ENCODE measurements around the gene TMEM101. TPM values are rescaled to one million over a fixed set of nuclear protein-coding genes. Genes with fewer than 3 reads are reported as not detected.

TMEM101 gene
- total and polyA plus RNA-seq, 2 of the 13 experiments (the other 11 are each of a cell fraction or from before 2014, with no cell fraction given), result 72.0 to 100 TPM

- TF ChIP-seq TFDP2 (CRISPR knock-in tag; IDR thresholded peaks at IDR 0.05) (peak; percentile 86), ELF3 (CRISPR knock-in tag; IDR thresholded peaks at IDR 0.05) (no peak; the same call in 1 of the 2 replicates), ZBTB49 (CRISPR knock-in tag; IDR thresholded peaks at IDR 0.05; ENCODE audit: borderline replicate concordance) (no peak), ZNF747 (CRISPR knock-in tag; IDR thresholded peaks at IDR 0.05; ENCODE audit: borderline replicate concordance) (peak; percentile 95; the same call in 1 of the 2 replicates), GLMP (CRISPR knock-in tag; IDR thresholded peaks at IDR 0.05; ENCODE audit: borderline replicate concordance) (no peak), GATAD1 (CRISPR knock-in tag; IDR thresholded peaks at IDR 0.05) (peak; percentile 72), ZFAT (CRISPR knock-in tag; conservative IDR thresholded peaks at IDR 0.05) (peak; percentile 42; the same call in 1 of the 2 replicates), ATM (IDR thresholded peaks at IDR 0.05; ENCODE audit: borderline replicate concordance) (no peak), NBN (conservative IDR thresholded peaks at IDR 0.05) (no peak), ETS1 (CRISPR knock-in tag; IDR thresholded peaks at IDR 0.05) (peak; percentile 72; the same call in 1 of the 2 replicates), RXRA (CRISPR knock-in tag; IDR thresholded peaks at IDR 0.05) (peak; percentile 95), PAWR (CRISPR knock-in tag; IDR thresholded peaks at IDR 0.05; ENCODE audit: borderline replicate concordance) (no peak), ZSCAN12 (CRISPR knock-in tag; IDR thresholded peaks at IDR 0.05) (no peak), LRRFIP1 (CRISPR knock-in tag; conservative IDR thresholded peaks at IDR 0.05) (no peak), FOXK2 (IDR thresholded peaks at IDR 0.05) (no peak), EHMT2 (IDR thresholded peaks at IDR 0.05; ENCODE audit: borderline replicate concordance, low read depth, low read length) (no peak), RBM39 (IDR thresholded peaks at IDR 0.05; ENCODE audit: low read depth, low read length, poor library complexity, severe bottlenecking) (peak; percentile 88), ZNF7 (CRISPR knock-in tag; IDR thresholded peaks at IDR 0.05) (no peak), ETV5 (CRISPR knock-in tag; IDR thresholded peaks at IDR 0.05; ENCODE audit: borderline replicate concordance) (peak; percentile 99), ZNF430 (CRISPR knock-in tag; IDR thresholded peaks at IDR 0.05) (peak; percentile 96)
These were observed 31.0 kb downstream of the TMEM101 start (continued) for GRCh38 chr17:43983515-43984411.

All from HepG2 (cell line).